ENCODE results near the gene CEND1. TPM values are rescaled to one million over a fixed set of nuclear protein-coding genes. Genes with fewer than 3 reads are reported as not detected.

CEND1 gene
- total RNA-seq, 1 experiment from 2014 or later: 0.81 TPM

GRCh38 chr11:792535-792821 lies 2.6 kb upstream of the CEND1 start:
- no peak overlapping the region for H3K18ac ChIP-seq (ENCODE audit: insufficient read length, low read depth, low read length)
- H3K23ac ChIP-seq (ENCODE audit: insufficient read length, low read depth, low read length): no peak overlapping the region
- Mint-ChIP-seq H3K9me3 (no peaks in the 10 kb centered on the region), H3K27ac (no peak overlapping the region), H3K4me3 (no peak overlapping the region), H3K27me3 (ENCODE audit: low read depth) (no peaks in the 10 kb centered on the region), H3K4me1 (peaks cover 16 to 39% of the 10 kb centered on the region in 2 experiments), H3K36me3 (ENCODE audit: insufficient read depth in 1 of 3, low read depth in 3 of 3) (peaks cover 0 to 16% (median 3%) of the 10 kb centered on the region in 3 experiments; a peak in 2 of 7 replicates)
- TF ChIP-seq, protein P1, sequence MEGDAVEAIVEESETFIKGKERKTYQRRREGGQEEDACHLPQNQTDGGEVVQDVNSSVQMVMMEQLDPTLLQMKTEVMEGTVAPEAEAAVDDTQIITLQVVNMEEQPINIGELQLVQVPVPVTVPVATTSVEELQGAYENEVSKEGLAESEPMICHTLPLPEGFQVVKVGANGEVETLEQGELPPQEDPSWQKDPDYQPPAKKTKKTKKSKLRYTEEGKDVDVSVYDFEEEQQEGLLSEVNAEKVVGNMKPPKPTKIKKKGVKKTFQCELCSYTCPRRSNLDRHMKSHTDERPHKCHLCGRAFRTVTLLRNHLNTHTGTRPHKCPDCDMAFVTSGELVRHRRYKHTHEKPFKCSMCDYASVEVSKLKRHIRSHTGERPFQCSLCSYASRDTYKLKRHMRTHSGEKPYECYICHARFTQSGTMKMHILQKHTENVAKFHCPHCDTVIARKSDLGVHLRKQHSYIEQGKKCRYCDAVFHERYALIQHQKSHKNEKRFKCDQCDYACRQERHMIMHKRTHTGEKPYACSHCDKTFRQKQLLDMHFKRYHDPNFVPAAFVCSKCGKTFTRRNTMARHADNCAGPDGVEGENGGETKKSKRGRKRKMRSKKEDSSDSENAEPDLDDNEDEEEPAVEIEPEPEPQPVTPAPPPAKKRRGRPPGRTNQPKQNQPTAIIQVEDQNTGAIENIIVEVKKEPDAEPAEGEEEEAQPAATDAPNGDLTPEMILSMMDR (conservative IDR thresholded peaks at IDR 0.05): no peak
- peaks cover 2% of the 10 kb centered on the region for H4K20me1 ChIP-seq (ENCODE audit: control insufficient read depth, insufficient read depth, insufficient read length)
- no peak overlapping the region for H2BK120ac ChIP-seq (ENCODE audit: low read depth, low read length, poor library complexity, severe bottlenecking)
- no CpG with 5 or more reads among the region's 15 CpGs for WGBS (ENCODE audit: extremely low coverage, insufficient read length, low lambda C conversion rate)
- H3K27ac ChIP-seq (ENCODE audit: insufficient read length, low read depth, low read length): no peak overlapping the region
- no peaks in the 10 kb centered on the region for H3K79me2 ChIP-seq (ENCODE audit: insufficient read depth, low read length)
- no peak overlapping the region for H2BK15ac ChIP-seq (ENCODE audit: low read depth, low read length)
- no peak overlapping the region for H3K14ac ChIP-seq (ENCODE audit: insufficient read depth, low read length)
- no peak overlapping the region for H3K9ac ChIP-seq (ENCODE audit: extremely low read depth, insufficient read length, low read length)
- DNase-seq: no peak
- peaks cover 11% of the 10 kb centered on the region for H3K23me2 ChIP-seq (ENCODE audit: insufficient read length, low read depth, low read length, poor library complexity, severe bottlenecking)
- no peak overlapping the region for H4K5ac ChIP-seq (ENCODE audit: insufficient read length, low read depth, low read length)
- H2BK5ac ChIP-seq (ENCODE audit: insufficient read length, low read length): no peak overlapping the region
- H3T11ph ChIP-seq (ENCODE audit: low read length): no peak overlapping the region
- no peaks in the 10 kb centered on the region; the same call in 1 of the 2 replicates for H3K4me1 ChIP-seq (ENCODE audit: insufficient read depth, low read length)
- H3K4ac ChIP-seq (ENCODE audit: low read depth, low read length): no peak overlapping the region
- no peak overlapping the region for H2BK12ac ChIP-seq (ENCODE audit: insufficient read length, low read depth, low read length)
- H4K91ac ChIP-seq (ENCODE audit: insufficient read length, low read depth, low read length): no peak overlapping the region
- no peak overlapping the region for H2BK20ac ChIP-seq (ENCODE audit: low read depth, low read length, poor library complexity, severe bottlenecking)
- H3K79me1 ChIP-seq (ENCODE audit: insufficient read depth, low read depth, low read length, poor library complexity, severe bottlenecking): no peaks in the 10 kb centered on the region
- no peaks in the 10 kb centered on the region for H3K9me3 ChIP-seq (ENCODE audit: control insufficient read depth, low read depth, low read length)
- H2AK5ac ChIP-seq (ENCODE audit: insufficient read length, low read length): no peak overlapping the region
- H3K56ac ChIP-seq (ENCODE audit: insufficient read length, low read depth, low read length): no peak overlapping the region
- no peak overlapping the region for H2AFZ ChIP-seq (ENCODE audit: low read length)
- no peak overlapping the region for H3K4me2 ChIP-seq (ENCODE audit: insufficient read depth, insufficient read length, low read length)
- no peaks in the 10 kb centered on the region for H3K27me3 ChIP-seq (ENCODE audit: insufficient read depth, low read length)
- no peak overlapping the region for H4K8ac ChIP-seq (replicated peaks; ENCODE audit: insufficient read length, low read depth, low read length)

All from H9 (cell line).